Smooth muscle cell (in vitro differentiated cells): ENCODE results near the gene CACNG7. TPM values are rescaled to one million over a fixed set of nuclear protein-coding genes. Genes with fewer than 3 reads are reported as not detected.

Experiments used
- DNase-seq: peaks from one replicate; lab custom pipeline; 2025; ENCODE audit not compliant: unreplicated experiment; lab: John Stamatoyannopoulos, UW
- H2AFZ ChIP-seq: fragments of 200-600 bp; sonication (generic); 2 replicates; pipeline ENCODE4 v1.6.0; 2016; ENCODE audit warnings: antibody characterized with exemption, low read depth, mild to moderate bottlenecking
- H3F3A ChIP-seq: fragments of 200-600 bp; sonication (generic); 2 replicates; pipeline ENCODE4 v1.6.0; 2017; ENCODE audit warnings: antibody characterized with exemption, low read depth
- H3K27ac ChIP-seq: fragments of 200-600 bp; sonication (generic); 2 replicates; pipeline ENCODE4 v1.5.1; 2016; ENCODE audit warnings: low read depth, mild to moderate bottlenecking
- H3K27me3 ChIP-seq: fragments of 200-600 bp; sonication (generic); 2 replicates; pipeline ENCODE4 v1.6.1; 2016; ENCODE audit warnings: low read depth, mild to moderate bottlenecking
- H3K36me3 ChIP-seq: fragments of 200-600 bp; sonication (generic); 2 replicates; pipeline ENCODE4 v1.5.1; 2016; ENCODE audit warnings: low read depth
- H3K4me1 ChIP-seq: fragments of 200-600 bp; sonication (generic); 2 replicates; pipeline ENCODE4 v1.5.1; 2016; ENCODE audit warnings: low read depth
- H3K4me2 ChIP-seq: fragments of 200-600 bp; sonication (generic); 2 replicates; pipeline ENCODE4 v1.6.0; 2016; ENCODE audit warnings: mild to moderate bottlenecking
- H3K4me3 ChIP-seq: fragments of 200-600 bp; sonication (generic); 2 replicates; pipeline ENCODE4 v1.5.1; 2016; ENCODE audit warnings: mild to moderate bottlenecking
- H3K79me2 ChIP-seq: fragments of 200-600 bp; sonication (generic); 2 replicates; pipeline ENCODE4 v1.6.0; 2016; ENCODE audit warnings: low read depth, mild to moderate bottlenecking
- H3K9ac ChIP-seq: fragments of 200-600 bp; sonication (generic); 2 replicates; pipeline ENCODE4 v1.6.0; 2016; ENCODE audit warnings: low read depth
- H3K9me3 ChIP-seq: fragments of 200-600 bp; sonication (generic); replicated peaks from 2 replicates; pipeline ENCODE4 v1.5.1; 2016; ENCODE audit warnings: low read depth
- H4K20me1 ChIP-seq: fragments of 200-600 bp; sonication (generic); 2 replicates; pipeline ENCODE4 v1.6.0; 2016; ENCODE audit warnings: low read depth
- WGBS: methylation state at CpG from one replicate; pipeline ENCODE4 v1.1.7; 2016; ENCODE audit warnings: low lambda C conversion rate; 5-methylcytosine and 5-hydroxymethylcytosine counted together
- polyA plus RNA-seq: library from polyadenylated mRNA; unstranded; fragments of >200 nt; fragmentation: Nextera tagmentation; extraction: Ambion mirVana; gene quantifications from 2 replicates; pipeline ENCODE4 v1.2.1, GENCODE V29; 2016
- total RNA-seq: library from RNA; depleted of rRNA; stranded (reverse); fragments of >200 nt; gene quantifications from 2 replicates; pipeline ENCODE4 v1.2.3, GENCODE V29; 2014
- TF ChIP-seq, protein P1 (sequence below): fragments of 200-600 bp; sonication (generic); IDR thresholded peaks from 2 replicates; pipeline ENCODE4 v1.5.1; 2017; ENCODE audit warnings: borderline replicate concordance, mild to moderate bottlenecking, antibody characterized with exemption; ENCODE audit not compliant: insufficient read depth, poor library complexity, severe bottlenecking

CACNG7 gene
- total and polyA plus RNA-seq, 2 experiments from 2014 or later, result 1.3 to 6.1 TPM

DNA sequence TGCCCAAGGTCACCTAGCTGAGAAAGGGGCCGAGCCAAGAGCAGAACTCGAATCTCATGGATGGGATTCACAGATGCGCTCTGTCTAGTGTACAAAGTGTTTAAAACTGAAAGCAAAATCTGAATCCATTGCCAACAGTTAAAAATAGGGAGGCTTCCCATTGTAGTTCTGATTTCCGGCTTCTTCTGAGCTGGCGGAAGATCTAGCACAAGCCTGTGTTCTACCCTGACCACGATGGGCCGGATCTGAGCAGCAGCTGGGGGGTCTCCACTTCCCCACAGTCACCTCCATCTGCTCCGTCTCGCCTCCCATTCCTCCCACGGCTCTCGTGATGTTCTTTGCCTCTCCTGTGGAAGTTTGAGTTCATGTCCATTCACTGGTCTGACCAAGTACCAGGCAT lies 56.0 kb downstream of the CACNG7 start:
- Histone ChIP-seq H2AFZ (no peak overlapping the region), H3K9ac (no peak overlapping the region), H3K4me2 (no peak overlapping the region), H3K36me3 (no peaks in the 10 kb centered on the region), H3K27me3 (peaks cover 50% of the 10 kb centered on the region), H3K9me3 (no peaks in the 10 kb centered on the region), H3K4me3 (no peak overlapping the region), H3K4me1 (peaks cover 12% of the 10 kb centered on the region), H4K20me1 (no peaks in the 10 kb centered on the region), H3K79me2 (no peaks in the 10 kb centered on the region), H3K27ac (no peak overlapping the region), H3F3A (no peaks in the 10 kb centered on the region)
- 93% methylated on average over 11 of the region's 11 CpGs for WGBS
- DNase-seq, result no peak
- TF ChIP-seq, protein P1, sequence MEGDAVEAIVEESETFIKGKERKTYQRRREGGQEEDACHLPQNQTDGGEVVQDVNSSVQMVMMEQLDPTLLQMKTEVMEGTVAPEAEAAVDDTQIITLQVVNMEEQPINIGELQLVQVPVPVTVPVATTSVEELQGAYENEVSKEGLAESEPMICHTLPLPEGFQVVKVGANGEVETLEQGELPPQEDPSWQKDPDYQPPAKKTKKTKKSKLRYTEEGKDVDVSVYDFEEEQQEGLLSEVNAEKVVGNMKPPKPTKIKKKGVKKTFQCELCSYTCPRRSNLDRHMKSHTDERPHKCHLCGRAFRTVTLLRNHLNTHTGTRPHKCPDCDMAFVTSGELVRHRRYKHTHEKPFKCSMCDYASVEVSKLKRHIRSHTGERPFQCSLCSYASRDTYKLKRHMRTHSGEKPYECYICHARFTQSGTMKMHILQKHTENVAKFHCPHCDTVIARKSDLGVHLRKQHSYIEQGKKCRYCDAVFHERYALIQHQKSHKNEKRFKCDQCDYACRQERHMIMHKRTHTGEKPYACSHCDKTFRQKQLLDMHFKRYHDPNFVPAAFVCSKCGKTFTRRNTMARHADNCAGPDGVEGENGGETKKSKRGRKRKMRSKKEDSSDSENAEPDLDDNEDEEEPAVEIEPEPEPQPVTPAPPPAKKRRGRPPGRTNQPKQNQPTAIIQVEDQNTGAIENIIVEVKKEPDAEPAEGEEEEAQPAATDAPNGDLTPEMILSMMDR, result no peak

DNA sequence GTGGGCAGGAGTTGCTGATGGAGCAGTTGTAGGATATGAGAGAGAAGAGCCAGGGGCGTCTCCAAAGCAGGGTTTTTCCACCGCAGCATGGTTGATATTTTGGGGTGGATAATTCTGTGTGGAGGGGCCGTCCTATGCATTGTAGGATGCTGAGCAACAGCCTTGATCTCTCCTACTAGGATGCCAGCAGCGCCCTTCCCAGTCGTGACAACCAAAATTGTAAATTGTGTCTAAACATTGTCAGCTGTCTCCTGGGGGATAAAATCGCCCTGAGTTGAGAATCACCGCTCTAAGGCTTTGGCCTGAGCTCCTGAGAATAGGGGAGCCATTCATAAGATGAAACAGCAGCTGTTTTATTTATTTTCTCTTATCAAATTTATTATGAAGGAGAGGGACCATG lies 57.9 kb downstream of the CACNG7 start:
- H3K4me1 ChIP-seq, result peaks cover under 1% of the 10 kb centered on the region
- DNase-seq, result no peak
- WGBS, result 81% methylated on average over 7 of the region's 7 CpGs
- no peak overlapping the region for H3K27ac ChIP-seq
- no peak overlapping the region for H3K9ac ChIP-seq
- no peaks in the 10 kb centered on the region for H3K9me3 ChIP-seq
- H3K27me3 ChIP-seq, result peaks cover 32% of the 10 kb centered on the region
- no peak overlapping the region for H3K4me2 ChIP-seq
- no peaks in the 10 kb centered on the region for H3F3A ChIP-seq
- no peaks in the 10 kb centered on the region for H3K79me2 ChIP-seq
- no peak overlapping the region for H2AFZ ChIP-seq
- no peak overlapping the region for H3K4me3 ChIP-seq
- TF ChIP-seq, protein P1, result no peak
- H4K20me1 ChIP-seq, result no peaks in the 10 kb centered on the region
- no peaks in the 10 kb centered on the region for H3K36me3 ChIP-seq

DNA sequence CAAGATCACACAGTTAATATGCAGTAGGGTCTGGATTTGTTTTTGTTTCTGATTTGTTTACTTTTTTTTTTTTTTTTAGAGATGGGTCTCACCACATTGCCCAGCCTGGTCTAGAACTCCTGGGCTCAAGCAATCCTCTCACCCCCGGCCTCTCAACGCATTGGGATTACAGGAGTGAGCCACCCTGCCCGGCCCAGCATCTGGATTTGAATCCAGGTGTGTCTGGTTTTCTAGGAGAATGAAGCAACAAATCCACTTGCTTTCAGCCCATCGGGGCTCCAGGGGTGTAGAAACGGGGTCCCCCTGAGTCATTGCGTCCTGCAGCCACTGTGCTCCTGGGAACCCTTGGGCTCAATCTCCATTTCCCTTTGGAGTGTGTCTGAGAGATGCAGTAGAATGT lies 60.3 kb downstream of the CACNG7 start:
- no peak overlapping the region for H3K4me3 ChIP-seq
- H3K4me1 ChIP-seq, result no peaks in the 10 kb centered on the region
- DNase-seq, result no peak
- no peaks in the 10 kb centered on the region for H3K36me3 ChIP-seq
- H3K4me2 ChIP-seq, result no peak overlapping the region
- H3K27me3 ChIP-seq, result peaks cover 12% of the 10 kb centered on the region
- TF ChIP-seq, protein P1, result no peak
- no peaks in the 10 kb centered on the region for H3K79me2 ChIP-seq
- no peak overlapping the region for H3K9ac ChIP-seq
- H3K27ac ChIP-seq, result no peak overlapping the region
- H4K20me1 ChIP-seq, result no peaks in the 10 kb centered on the region
- H3K9me3 ChIP-seq, result no peaks in the 10 kb centered on the region
- no peaks in the 10 kb centered on the region for H3F3A ChIP-seq
- no peak overlapping the region for H2AFZ ChIP-seq
- 95% methylated on average over 6 of the region's 6 CpGs for WGBS

DNA sequence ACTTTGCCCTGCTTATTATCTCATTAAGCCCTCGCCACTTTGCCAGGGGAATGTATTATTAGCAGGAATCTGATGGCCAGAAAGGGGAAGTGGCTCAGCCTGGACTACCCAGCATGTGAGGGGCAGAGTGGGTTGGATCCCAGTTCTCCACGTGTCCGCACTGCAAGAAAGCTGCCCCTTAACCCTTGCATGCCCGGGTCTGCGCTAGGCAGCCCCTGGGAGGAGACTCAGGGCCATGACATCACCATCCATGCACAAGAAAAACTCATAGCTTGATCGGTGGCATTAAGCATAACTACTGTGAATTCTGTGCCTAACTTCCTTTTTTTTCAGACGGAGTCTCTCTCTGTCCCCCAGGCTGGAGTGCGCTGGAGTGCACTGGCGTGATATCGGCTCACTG lies 62.6 kb downstream of the CACNG7 start:
- Histone ChIP-seq H2AFZ (no peak overlapping the region), H3K4me3 (no peak overlapping the region), H3K9me3 (no peaks in the 10 kb centered on the region), H3F3A (no peaks in the 10 kb centered on the region), H3K4me1 (no peaks in the 10 kb centered on the region), H4K20me1 (no peaks in the 10 kb centered on the region), H3K79me2 (no peaks in the 10 kb centered on the region), H3K36me3 (no peaks in the 10 kb centered on the region), H3K4me2 (no peak overlapping the region), H3K9ac (no peak overlapping the region), H3K27me3 (no peaks in the 10 kb centered on the region), H3K27ac (no peak overlapping the region)
- TF ChIP-seq, protein P1, result no peak
- DNase-seq, result no peak
- WGBS, result 75% methylated on average over 10 of the region's 10 CpGs
